DOHH2 (cell line): Measurements from ENCODE around the gene AMT.

Experiments used
- H3F3A ChIP-seq: fragments of 200-600 bp; sonication (generic), shearing (Covaris generic); 2 replicates; pipeline ENCODE4 v1.6.0; 2016; ENCODE audit warnings: antibody characterized with exemption, mild to moderate bottlenecking; ENCODE audit not compliant: control insufficient read depth, insufficient read depth
- H3K27ac ChIP-seq: fragments of 200-600 bp; sonication (generic); 2 replicates; pipeline ENCODE4 v1.5.1; 2014; ENCODE audit warnings: low read depth, mild to moderate bottlenecking, low read length, moderate library complexity
- H3K27me3 ChIP-seq: fragments of 200-600 bp; sonication (generic); 2 replicates; pipeline ENCODE4 v1.6.1; 2014; ENCODE audit warnings: mild to moderate bottlenecking, low read length, mixed read lengths; ENCODE audit not compliant: control insufficient read depth
- H3K36me3 ChIP-seq: fragments of 200-600 bp; sonication (generic); 2 replicates; pipeline ENCODE4 v1.6.1; 2014; ENCODE audit warnings: mild to moderate bottlenecking, low read length, moderate library complexity, mixed read lengths; ENCODE audit not compliant: control insufficient read depth
- H3K4me1 ChIP-seq: fragments of 200-600 bp; sonication (generic); 2 replicates; pipeline ENCODE4 v1.6.1; 2014; ENCODE audit warnings: mild to moderate bottlenecking, low read length, mixed read lengths; ENCODE audit not compliant: control insufficient read depth
- H3K4me2 ChIP-seq: fragments of 200-600 bp; sonication (generic); 2 replicates; pipeline ENCODE4 v1.6.0; 2014; ENCODE audit warnings: mild to moderate bottlenecking, low read length, moderate library complexity
- H3K4me3 ChIP-seq: fragments of 200-600 bp; sonication (generic); 2 replicates; pipeline ENCODE4 v1.5.1; 2014; ENCODE audit warnings: mild to moderate bottlenecking, low read length, mixed read lengths
- H3K79me2 ChIP-seq: fragments of 200-600 bp; sonication (generic); 2 replicates; pipeline ENCODE4 v1.6.1; 2014; ENCODE audit warnings: mild to moderate bottlenecking, low read length, mixed read lengths; ENCODE audit not compliant: control insufficient read depth
- H3K9me2 ChIP-seq: fragments of 200-600 bp; sonication (generic); replicated peaks from 2 replicates; pipeline ENCODE4 v1.6.1; 2014; ENCODE audit warnings: mild to moderate bottlenecking, low read length, mixed read lengths; ENCODE audit not compliant: control insufficient read depth
- H3K9me3 ChIP-seq: fragments of 200-600 bp; sonication (generic); 2 replicates; pipeline ENCODE4 v1.6.1; 2014; ENCODE audit warnings: antibody characterized with exemption, low read length, mixed read lengths; ENCODE audit not compliant: control insufficient read depth, insufficient read depth
- H4K20me1 ChIP-seq: fragments of 200-600 bp; sonication (generic); 2 replicates; pipeline ENCODE4 v1.6.0; 2014; ENCODE audit warnings: low read depth, mild to moderate bottlenecking, antibody characterized with exemption, low read length, moderate library complexity; ENCODE audit not compliant: control insufficient read depth, insufficient read depth
- CTCF ChIP-seq: fragments of 200-600 bp; sonication (generic); IDR thresholded peaks from one replicate; pipeline ENCODE4 v1.5.1; 2014; ENCODE audit warnings: antibody characterized with exemption, mild to moderate bottlenecking, low read depth, low read length; ENCODE audit not compliant: poor library complexity, severe bottlenecking
- EZH2phosphoT487 ChIP-seq: fragments of 200-600 bp; sonication (generic); IDR thresholded peaks from 2 replicates; pipeline ENCODE4 v1.6.1; 2017; ENCODE audit warnings: borderline replicate concordance, mild to moderate bottlenecking, antibody characterized with exemption, low read length, moderate library complexity, mixed read lengths

Gene AMT

DNA sequence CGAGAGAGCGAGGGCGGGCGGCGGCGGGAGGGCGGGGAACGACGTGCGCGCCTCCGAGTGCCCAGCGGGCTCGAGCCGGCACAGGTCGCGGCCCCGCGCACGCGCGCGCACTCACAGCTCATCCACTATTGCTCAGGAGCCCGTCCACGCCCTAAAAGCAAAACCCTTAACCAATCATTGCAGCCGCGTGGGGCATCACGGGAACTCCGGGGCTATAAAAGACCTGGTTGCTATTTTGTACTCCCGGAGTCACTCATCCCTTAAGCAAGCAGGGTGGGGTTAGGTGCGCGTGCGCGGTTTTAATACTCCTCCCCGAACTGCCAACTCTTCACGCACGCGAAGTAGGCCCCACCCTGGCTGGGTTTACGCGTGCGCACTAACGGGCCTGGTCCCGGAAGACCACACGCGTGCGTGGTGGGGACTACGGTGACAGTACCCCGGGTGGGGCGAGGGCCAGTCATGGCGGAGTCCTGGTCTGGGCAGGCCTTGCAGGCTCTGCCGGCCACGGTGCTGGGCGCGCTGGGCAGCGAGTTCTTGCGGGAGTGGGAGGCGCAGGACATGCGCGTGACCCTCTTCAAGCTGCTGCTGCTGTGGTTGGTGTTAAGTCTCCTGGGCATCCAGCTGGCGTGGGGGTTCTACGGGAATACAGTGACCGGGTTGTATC lies 10.2 kb downstream of the AMT start, which contains the start of the genes RHOA and TCTA:
Gene RHOA, minus strand, starts transcription at position 9 of the 664 bp plus-strand sequence. CDS start 36,387 bp downstream, outside the sequence.
Gene TCTA, plus strand, starts transcription at position 456 of the 664 bp plus-strand sequence. Its CDS starts 4 bp downstream, at position 460.
- Histone ChIP-seq H4K20me1 (peaks cover 33% of the 10 kb centered on the region), H3K4me1 (peaks cover 60% of the 10 kb centered on the region), H3K9me3 (no peaks in the 10 kb centered on the region), H3K36me3 (peaks cover 62% of the 10 kb centered on the region), H3K4me2 (peak within 1 kb of the TSS; percentile 97), H3K4me3 (peak within 1 kb of the TSS; percentile 96), H3K27me3 (no peaks in the 10 kb centered on the region), H3K9me2 (no peaks in the 10 kb centered on the region), H3F3A (peaks cover 8% of the 10 kb centered on the region), H3K79me2 (peaks cover 80% of the 10 kb centered on the region), H3K27ac (peak within 1 kb of the TSS; percentile 71)
- no peak for TF ChIP-seq CTCF
- no peak for TF ChIP-seq EZH2phosphoT487

DNA sequence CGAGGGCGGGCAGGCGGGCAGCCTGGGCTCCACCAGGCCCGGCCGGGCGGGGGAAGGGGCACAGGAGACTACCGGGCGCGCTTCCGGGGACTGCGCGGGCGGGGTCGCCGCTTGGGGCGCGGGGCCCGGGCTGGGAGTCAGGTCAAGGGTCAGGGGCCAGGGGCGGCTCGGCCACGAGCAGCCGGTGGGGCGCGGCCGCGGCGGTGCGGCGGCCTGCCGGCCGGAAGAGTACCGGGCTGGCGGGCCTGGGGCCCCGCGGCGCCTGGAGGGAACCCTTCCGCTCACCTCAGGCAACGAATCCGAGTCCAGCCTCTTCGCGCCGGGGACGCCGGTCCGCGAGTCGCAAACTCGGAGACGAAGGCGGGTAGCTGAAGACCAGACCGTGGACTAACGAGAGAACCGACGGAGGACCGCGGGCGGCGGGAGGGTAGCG lies 10.7 kb downstream of the AMT start:
- Histone ChIP-seq H3K4me2 (peak overlapping the region; percentile 73), H3K27me3 (no peaks in the 10 kb centered on the region), H3K9me2 (no peaks in the 10 kb centered on the region), H3F3A (peaks cover 8% of the 10 kb centered on the region), H3K27ac (peak overlapping the region; percentile 71), H3K79me2 (peaks cover 80% of the 10 kb centered on the region), H3K4me1 (peaks cover 59% of the 10 kb centered on the region), H3K36me3 (peaks cover 61% of the 10 kb centered on the region), H3K9me3 (no peaks in the 10 kb centered on the region), H3K4me3 (peak overlapping the region; percentile 96), H4K20me1 (peaks cover 31% of the 10 kb centered on the region)
- TF ChIP-seq EZH2phosphoT487 (no peak), CTCF (no peak)

- Histone ChIP-seq H3K27ac (peak overlapping the region; percentile 71), H3K79me2 (peaks cover 85% of the 10 kb centered on the region), H3K9me3 (no peaks in the 10 kb centered on the region), H3K4me1 (peaks cover 58% of the 10 kb centered on the region), H3K36me3 (peaks cover 63% of the 10 kb centered on the region), H4K20me1 (peaks cover 34% of the 10 kb centered on the region), H3K9me2 (no peaks in the 10 kb centered on the region), H3K4me3 (peak overlapping the region; percentile 96), H3K4me2 (peak overlapping the region; percentile 73), H3F3A (peaks cover 9% of the 10 kb centered on the region), H3K27me3 (no peaks in the 10 kb centered on the region)
- no peak for TF ChIP-seq CTCF
- TF ChIP-seq EZH2phosphoT487 = no peak
These were observed 11.3 kb downstream of the AMT start for GRCh38 chr3:49410846-49411534.
